HG02759 (cell line): ENCODE data around the gene MED12L.

Source experiments
- ATAC-seq: cut with Tn5 transposase; IDR thresholded peaks from one replicate; pipeline ENCODE4 v1.9.1; 2021; ENCODE audit warnings: mild to moderate bottlenecking, moderate library complexity; ENCODE audit not compliant: unreplicated experiment

The MED12L gene

GRCh38 chr3:151283907-151284461 lies 198.5 kb downstream of the MED12L start:
- no peak for ATAC-seq

GRCh38 chr3:151285940-151286339 lies 200.5 kb downstream of the MED12L start:
- no peak for ATAC-seq

GRCh38 chr3:151289445-151289844 lies 204.0 kb downstream of the MED12L start:
- ATAC-seq: no peak

GRCh38 chr3:151290673-151291072 lies 205.2 kb downstream of the MED12L start:
- ATAC-seq: no peak

- no peak for ATAC-seq
Observed at GRCh38 chr3:151293127-151293526, 207.7 kb downstream of the MED12L start.

GRCh38 chr3:151296226-151296625 lies 210.8 kb downstream of the MED12L start:
- ATAC-seq: no peak

GRCh38 chr3:151297429-151297828 lies 212.0 kb downstream of the MED12L start:
- ATAC-seq: no peak

GRCh38 chr3:151299006-151299405 lies 213.5 kb downstream of the MED12L start:
- no peak for ATAC-seq

GRCh38 chr3:151300539-151300938 lies 215.1 kb downstream of the MED12L start:
- ATAC-seq: no peak

GRCh38 chr3:151301787-151302186 lies 216.3 kb downstream of the MED12L start:
- no peak for ATAC-seq

- no peak for ATAC-seq
Observed at GRCh38 chr3:151303751-151304150, 218.3 kb downstream of the MED12L start.

GRCh38 chr3:151305060-151305774 lies 219.8 kb downstream of the MED12L start:
- no peak for ATAC-seq

- ATAC-seq: no peak
Observed at GRCh38 chr3:151305775-151306151, 220.3 kb downstream of the MED12L start.

GRCh38 chr3:151306168-151306810 lies 220.8 kb downstream of the MED12L start:
- no peak for ATAC-seq

- no peak for ATAC-seq
Observed at GRCh38 chr3:151307131-151307530, 221.7 kb downstream of the MED12L start.

GRCh38 chr3:151307583-151308488 lies 222.4 kb downstream of the MED12L start:
- no peak for ATAC-seq

GRCh38 chr3:151309566-151309965 lies 224.1 kb downstream of the MED12L start:
- no peak for ATAC-seq

GRCh38 chr3:151312972-151313371 lies 227.5 kb downstream of the MED12L start:
- ATAC-seq: no peak

- ATAC-seq: no peak
Observed at GRCh38 chr3:151314137-151314536, 228.7 kb downstream of the MED12L start.

GRCh38 chr3:151314593-151314992 lies 229.1 kb downstream of the MED12L start:
- no peak for ATAC-seq

GRCh38 chr3:151315136-151315535 lies 229.7 kb downstream of the MED12L start:
- ATAC-seq: no peak
